A549 (cell line): ENCODE data around the gene FOXK1.

Experiments
- CHD4 ChIP-seq: fragments of 200-600 bp; sonication (generic); IDR thresholded peaks from 2 replicates; pipeline ENCODE4 v1.6.1; 2016; ENCODE audit warnings: antibody characterized with exemption, mild to moderate bottlenecking, borderline replicate concordance
- EHMT2 ChIP-seq: fragments of 200-600 bp; sonication (generic); IDR thresholded peaks from 2 replicates; pipeline ENCODE4 v1.6.1; 2016; ENCODE audit warnings: antibody characterized with exemption, low read depth, mild to moderate bottlenecking, moderate library complexity
- EP300 ChIP-seq, 2 experiments: fragments of >200 bp; sonication (Bioruptor Twin); formaldehyde crosslinking; IDR thresholded peaks; 2 replicates in 1 of 2; 3 replicates in 1 of 2; pipeline ENCODE4 v1.6.1; 2016 to 2017
- GATA3 ChIP-seq: IDR thresholded peaks from 2 replicates; pipeline ENCODE4 v1.6.1; 2012; ENCODE audit warnings: borderline replicate concordance
- HMGXB4 ChIP-seq: fragments of 250-450 bp; sonication (Bioruptor Pico); IDR thresholded peaks from 2 replicates; pipeline ENCODE4 v1.5.0; 2021; ENCODE audit warnings: mild to moderate bottlenecking, moderate library complexity, borderline replicate concordance
- JUNB ChIP-seq: fragments of >200 bp; sonication (Bioruptor Twin); formaldehyde crosslinking; IDR thresholded peaks from 2 replicates; pipeline ENCODE4 v1.6.1; 2016
- POLR2A ChIP-seq: IDR thresholded peaks from 2 replicates; pipeline ENCODE4 v1.6.1; 2012; ENCODE audit warnings: mild to moderate bottlenecking, low read length
- POLR2AphosphoS2 ChIP-seq: conservative IDR thresholded peaks from 2 replicates; pipeline ENCODE4 v1.6.1; 2012; ENCODE audit warnings: low read length, improper control_type of control experiment, inconsistent platforms
- TP53 ChIP-seq: fragments of 250-450 bp; sonication (Bioruptor Pico); IDR thresholded peaks from 2 replicates; pipeline ENCODE4 v1.5.0; 2021; ENCODE audit warnings: mild to moderate bottlenecking, moderate library complexity
- ZSCAN20 ChIP-seq: fragments of 250-450 bp; sonication (Bioruptor Pico); IDR thresholded peaks from 2 replicates; pipeline ENCODE4 v1.8.0; 2022; ENCODE audit warnings: mild to moderate bottlenecking, moderate library complexity
- TF ChIP-seq, protein P1 (sequence below): fragments of >200 bp; sonication (Bioruptor Twin); formaldehyde crosslinking; IDR thresholded peaks from 3 replicates; pipeline ENCODE4 v1.5.1; 2016
- TF ChIP-seq, protein P2 (sequence below): fragments of 200-600 bp; sonication (generic); IDR thresholded peaks from 2 replicates; pipeline ENCODE4 v1.6.1; 2016; ENCODE audit warnings: antibody characterized with exemption, mild to moderate bottlenecking, moderate library complexity
- TF ChIP-seq, protein P3 (sequence below): IDR thresholded peaks from 2 replicates; pipeline ENCODE4 v1.6.1; 2012

DNA sequence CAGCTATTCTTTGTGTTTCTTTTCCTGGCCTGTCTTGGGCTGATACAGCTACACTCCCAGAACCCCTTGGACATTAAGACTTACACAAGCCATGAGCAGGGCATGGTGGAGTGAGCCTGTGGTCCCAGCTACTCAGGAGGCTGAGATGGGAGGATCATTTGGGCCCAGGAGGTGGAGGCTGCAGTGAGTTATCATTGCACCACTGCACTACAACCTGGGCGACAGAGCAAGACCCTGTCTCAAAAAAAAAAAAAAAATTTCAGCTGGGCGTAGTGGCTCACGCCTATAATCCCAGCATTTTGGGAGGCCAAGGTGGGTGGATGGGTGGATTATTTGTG, 13.6 kb upstream of the FOXK1 start:
- TF ChIP-seq, protein P1, sequence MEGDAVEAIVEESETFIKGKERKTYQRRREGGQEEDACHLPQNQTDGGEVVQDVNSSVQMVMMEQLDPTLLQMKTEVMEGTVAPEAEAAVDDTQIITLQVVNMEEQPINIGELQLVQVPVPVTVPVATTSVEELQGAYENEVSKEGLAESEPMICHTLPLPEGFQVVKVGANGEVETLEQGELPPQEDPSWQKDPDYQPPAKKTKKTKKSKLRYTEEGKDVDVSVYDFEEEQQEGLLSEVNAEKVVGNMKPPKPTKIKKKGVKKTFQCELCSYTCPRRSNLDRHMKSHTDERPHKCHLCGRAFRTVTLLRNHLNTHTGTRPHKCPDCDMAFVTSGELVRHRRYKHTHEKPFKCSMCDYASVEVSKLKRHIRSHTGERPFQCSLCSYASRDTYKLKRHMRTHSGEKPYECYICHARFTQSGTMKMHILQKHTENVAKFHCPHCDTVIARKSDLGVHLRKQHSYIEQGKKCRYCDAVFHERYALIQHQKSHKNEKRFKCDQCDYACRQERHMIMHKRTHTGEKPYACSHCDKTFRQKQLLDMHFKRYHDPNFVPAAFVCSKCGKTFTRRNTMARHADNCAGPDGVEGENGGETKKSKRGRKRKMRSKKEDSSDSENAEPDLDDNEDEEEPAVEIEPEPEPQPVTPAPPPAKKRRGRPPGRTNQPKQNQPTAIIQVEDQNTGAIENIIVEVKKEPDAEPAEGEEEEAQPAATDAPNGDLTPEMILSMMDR = no peak
- TF ChIP-seq POLR2A = no peak
- TF ChIP-seq HMGXB4 (CRISPR knock-in tag) = no peak
- TF ChIP-seq GATA3 = no peak
- no peak for TF ChIP-seq TP53 (CRISPR knock-in tag)
- TF ChIP-seq POLR2AphosphoS2 = no peak
- TF ChIP-seq, protein P2, sequence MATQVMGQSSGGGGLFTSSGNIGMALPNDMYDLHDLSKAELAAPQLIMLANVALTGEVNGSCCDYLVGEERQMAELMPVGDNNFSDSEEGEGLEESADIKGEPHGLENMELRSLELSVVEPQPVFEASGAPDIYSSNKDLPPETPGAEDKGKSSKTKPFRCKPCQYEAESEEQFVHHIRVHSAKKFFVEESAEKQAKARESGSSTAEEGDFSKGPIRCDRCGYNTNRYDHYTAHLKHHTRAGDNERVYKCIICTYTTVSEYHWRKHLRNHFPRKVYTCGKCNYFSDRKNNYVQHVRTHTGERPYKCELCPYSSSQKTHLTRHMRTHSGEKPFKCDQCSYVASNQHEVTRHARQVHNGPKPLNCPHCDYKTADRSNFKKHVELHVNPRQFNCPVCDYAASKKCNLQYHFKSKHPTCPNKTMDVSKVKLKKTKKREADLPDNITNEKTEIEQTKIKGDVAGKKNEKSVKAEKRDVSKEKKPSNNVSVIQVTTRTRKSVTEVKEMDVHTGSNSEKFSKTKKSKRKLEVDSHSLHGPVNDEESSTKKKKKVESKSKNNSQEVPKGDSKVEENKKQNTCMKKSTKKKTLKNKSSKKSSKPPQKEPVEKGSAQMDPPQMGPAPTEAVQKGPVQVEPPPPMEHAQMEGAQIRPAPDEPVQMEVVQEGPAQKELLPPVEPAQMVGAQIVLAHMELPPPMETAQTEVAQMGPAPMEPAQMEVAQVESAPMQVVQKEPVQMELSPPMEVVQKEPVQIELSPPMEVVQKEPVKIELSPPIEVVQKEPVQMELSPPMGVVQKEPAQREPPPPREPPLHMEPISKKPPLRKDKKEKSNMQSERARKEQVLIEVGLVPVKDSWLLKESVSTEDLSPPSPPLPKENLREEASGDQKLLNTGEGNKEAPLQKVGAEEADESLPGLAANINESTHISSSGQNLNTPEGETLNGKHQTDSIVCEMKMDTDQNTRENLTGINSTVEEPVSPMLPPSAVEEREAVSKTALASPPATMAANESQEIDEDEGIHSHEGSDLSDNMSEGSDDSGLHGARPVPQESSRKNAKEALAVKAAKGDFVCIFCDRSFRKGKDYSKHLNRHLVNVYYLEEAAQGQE = no peak
- TF ChIP-seq, protein P3, sequence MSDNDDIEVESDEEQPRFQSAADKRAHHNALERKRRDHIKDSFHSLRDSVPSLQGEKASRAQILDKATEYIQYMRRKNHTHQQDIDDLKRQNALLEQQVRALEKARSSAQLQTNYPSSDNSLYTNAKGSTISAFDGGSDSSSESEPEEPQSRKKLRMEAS = no peak
- no peak for TF ChIP-seq JUNB
- TF ChIP-seq ZSCAN20 (CRISPR knock-in tag) = no peak
- TF ChIP-seq CHD4 = no peak
- TF ChIP-seq EP300 (IDR thresholded peaks at IDR 0.05) = no peak
- no peak for TF ChIP-seq EHMT2
